OCI-LY1 (cell line): ENCODE results near the gene NOL6.
A peak's percentile ranks its signal among the peaks of the same experiment; 100 is the strongest.
"Not testable (repeated sequence)": the region's sequence is repeated elsewhere in the genome, so short reads cannot be mapped to it uniquely, and the experiment has no call there.

Experiments
- H2AFZ ChIP-seq: fragments of 200-600 bp; sonication (generic), shearing (Covaris generic); 2 replicates; pipeline ENCODE4 v1.6.0; 2014; ENCODE audit warnings: antibody characterized with exemption, mild to moderate bottlenecking, low read length
- H3F3A ChIP-seq: fragments of 200-600 bp; sonication (generic), shearing (Covaris generic); 2 replicates; pipeline ENCODE4 v1.6.0; 2014; ENCODE audit warnings: mild to moderate bottlenecking, antibody characterized with exemption, low read length, moderate library complexity; ENCODE audit not compliant: insufficient read depth
- H3K27ac ChIP-seq: fragments of 200-600 bp; sonication (generic); 2 replicates; pipeline ENCODE4 v1.5.1; 2014; ENCODE audit warnings: low read length, mixed run types, mild to moderate bottlenecking, low read depth; ENCODE audit not compliant: poor library complexity, severe bottlenecking
- H3K27me3 ChIP-seq: fragments of 200-600 bp; sonication (generic); 2 replicates; pipeline ENCODE4 v1.6.0; 2014; ENCODE audit warnings: antibody characterized with exemption, mild to moderate bottlenecking, low read length, moderate library complexity; ENCODE audit not compliant: insufficient read depth
- H3K36me3 ChIP-seq: fragments of 200-600 bp; sonication (generic); 2 replicates; pipeline ENCODE4 v1.6.1; 2014; ENCODE audit warnings: mild to moderate bottlenecking, antibody characterized with exemption, low read length, moderate library complexity, mixed read lengths; ENCODE audit not compliant: insufficient read depth
- H3K4me1 ChIP-seq: fragments of 200-600 bp; sonication (generic); 2 replicates; pipeline ENCODE4 v1.5.1; 2014; ENCODE audit warnings: mild to moderate bottlenecking, low read length, moderate library complexity; ENCODE audit not compliant: insufficient read depth, severe bottlenecking
- H3K4me2 ChIP-seq: fragments of 200-600 bp; sonication (generic), shearing (Covaris generic); 2 replicates; pipeline ENCODE4 v1.6.1; 2014; ENCODE audit warnings: low read length
- H3K4me3 ChIP-seq: fragments of 200-600 bp; sonication (generic); 2 replicates; pipeline ENCODE4 v1.5.1; 2014; ENCODE audit warnings: low read length, low read depth, mild to moderate bottlenecking, mixed read lengths; ENCODE audit not compliant: poor library complexity, severe bottlenecking
- H3K79me2 ChIP-seq: fragments of 200-600 bp; shearing (Covaris generic); 2 replicates; pipeline ENCODE4 v1.6.1; 2016; ENCODE audit warnings: mixed run types, low read length, mixed read lengths; ENCODE audit not compliant: insufficient read depth
- H3K9ac ChIP-seq: fragments of 200-600 bp; sonication (generic), shearing (Covaris generic); 2 replicates; pipeline ENCODE4 v1.6.1; 2014; ENCODE audit warnings: mild to moderate bottlenecking, low read length, mixed read lengths
- H3K9me2 ChIP-seq: fragments of 200-600 bp; sonication (generic), shearing (Covaris generic); 2 replicates; pipeline ENCODE4 v1.6.1; 2014; ENCODE audit warnings: low read depth, mild to moderate bottlenecking, low read length, mixed read lengths
- H3K9me3 ChIP-seq: fragments of 200-600 bp; shearing (Covaris generic); 2 replicates; pipeline ENCODE4 v1.6.1; 2014; ENCODE audit warnings: low read length, mixed read lengths
- H4K20me1 ChIP-seq: fragments of 200-600 bp; sonication (generic), shearing (Covaris generic); 2 replicates; pipeline ENCODE4 v1.6.0; 2016; ENCODE audit warnings: mild to moderate bottlenecking, low read length; ENCODE audit not compliant: insufficient read depth
- CTCF ChIP-seq: fragments of 200-600 bp; sonication (generic), shearing (Covaris generic); IDR thresholded peaks from 2 replicates; pipeline ENCODE4 v1.5.1; 2017; ENCODE audit warnings: mild to moderate bottlenecking, antibody characterized with exemption, low read length, moderate library complexity, mixed read lengths
- EZH2 ChIP-seq: fragments of 200-600 bp; sonication (generic), shearing (Covaris generic); IDR thresholded peaks from 2 replicates; pipeline ENCODE4 v1.8.0; 2017; ENCODE audit warnings: borderline replicate concordance, mixed run types, mild to moderate bottlenecking, antibody characterized with exemption, low read length, moderate library complexity, mixed read lengths

NOL6 gene

GRCh38 chr9:33459115-33459514, 14.6 kb downstream of the NOL6 start:
- no peak overlapping the region for H3K4me2 ChIP-seq
- TF ChIP-seq EZH2: no peak
- TF ChIP-seq CTCF: no peak

GRCh38 chr9:33458444-33458843, 15.3 kb downstream of the NOL6 start:
- Histone ChIP-seq H3K4me1 (peaks cover 29% of the 10 kb centered on the region), H2AFZ (no peak overlapping the region), H3K79me2 (no peaks in the 10 kb centered on the region), H4K20me1 (no peaks in the 10 kb centered on the region), H3K27ac (peak overlapping the region; percentile 10), H3K36me3 (peaks cover 34% of the 10 kb centered on the region), H3K4me2 (no peak overlapping the region), H3K27me3 (no peaks in the 10 kb centered on the region), H3K9me3 (no peaks in the 10 kb centered on the region), H3F3A (no peaks in the 10 kb centered on the region), H3K9ac (no peak overlapping the region), H3K9me2 (no peaks in the 10 kb centered on the region), H3K4me3 (no peak overlapping the region)
- no peak for TF ChIP-seq CTCF
- TF ChIP-seq EZH2: no peak

More at GRCh38 chr9:33459115-33459514, 14.6 kb downstream of the NOL6 start:
- Histone ChIP-seq H3K9ac (no peak overlapping the region), H3K4me1 (peaks cover 23% of the 10 kb centered on the region), H3K9me2 (no peaks in the 10 kb centered on the region), H3K4me3 (no peak overlapping the region), H2AFZ (no peak overlapping the region), H4K20me1 (no peaks in the 10 kb centered on the region), H3K36me3 (peaks cover 41% of the 10 kb centered on the region), H3K9me3 (no peaks in the 10 kb centered on the region), H3K27ac (peak overlapping the region; percentile 10), H3F3A (no peaks in the 10 kb centered on the region), H3K27me3 (no peaks in the 10 kb centered on the region), H3K79me2 (no peaks in the 10 kb centered on the region)

- Histone ChIP-seq H3K9ac (no peak overlapping the region), H3K9me3 (no peaks in the 10 kb centered on the region)
These were observed 17.8 kb downstream of the NOL6 start for GRCh38 chr9:33455945-33456344.

GRCh38 chr9:33455456-33455855, 18.3 kb downstream of the NOL6 start:
- H3K9me2 ChIP-seq, H3K9ac ChIP-seq, H3K36me3 ChIP-seq, H3K4me2 ChIP-seq, H3K9me3 ChIP-seq, H3F3A ChIP-seq, H2AFZ ChIP-seq, H3K27ac ChIP-seq, H3K27me3 ChIP-seq, H4K20me1 ChIP-seq, H3K4me3 ChIP-seq, H3K79me2 ChIP-seq: not testable (repeated sequence)
- peaks cover 38% of the 10 kb centered on the region for H3K4me1 ChIP-seq

More at GRCh38 chr9:33455945-33456344, 17.8 kb downstream of the NOL6 start:
- no peak overlapping the region for H3K27ac ChIP-seq
- no peaks in the 10 kb centered on the region for H3F3A ChIP-seq
- no peak overlapping the region for H2AFZ ChIP-seq
- H3K79me2 ChIP-seq: no peaks in the 10 kb centered on the region
- peaks cover 38% of the 10 kb centered on the region for H3K4me1 ChIP-seq
- TF ChIP-seq EZH2 (no peak), CTCF (no peak)
- H3K36me3 ChIP-seq: peaks cover 11% of the 10 kb centered on the region; the same call in 1 of the 2 replicates
- no peak overlapping the region for H3K4me3 ChIP-seq
- no peaks in the 10 kb centered on the region for H3K9me2 ChIP-seq
- no peaks in the 10 kb centered on the region for H3K27me3 ChIP-seq
- H3K4me2 ChIP-seq: no peak overlapping the region
- no peaks in the 10 kb centered on the region for H4K20me1 ChIP-seq

- H3K9me3 ChIP-seq, H3K27me3 ChIP-seq, H3K9me2 ChIP-seq, H4K20me1 ChIP-seq, H3F3A ChIP-seq, H3K4me3 ChIP-seq, H2AFZ ChIP-seq, H3K36me3 ChIP-seq, H3K79me2 ChIP-seq, H3K4me2 ChIP-seq, H3K9ac ChIP-seq: not testable (repeated sequence)
- peaks cover 38% of the 10 kb centered on the region for H3K4me1 ChIP-seq
- peak overlapping the region; percentile 68 for H3K27ac ChIP-seq
These were observed 19.1 kb downstream of the NOL6 start for GRCh38 chr9:33454661-33455026.
